ENCODE measurements around the gene FAM3D. TPM values are rescaled to one million over a fixed set of nuclear protein-coding genes. Genes with fewer than 3 reads are reported as not detected.

The FAM3D gene
- total RNA-seq, 1 donor from 2014 or later = 0.11 TPM

GRCh38 chr3:58627570-58627885 lies 39.0 kb downstream of the FAM3D start:
- no peak overlapping the region for H3K4me3 ChIP-seq
- no peak overlapping the region for H3K27ac ChIP-seq

GRCh38 chr3:58626841-58627569 lies 39.6 kb downstream of the FAM3D start:
- peak; percentile 69 for DNase-seq (ENCODE audit: low spot score)
- Histone ChIP-seq H3K4me2 (peak overlapping the region; percentile 58), H2AFZ (replicated peaks) (no peak overlapping the region), H3K9me3 (ENCODE audit: low read depth) (no peaks in the 10 kb centered on the region), H3K27ac (no peak overlapping the region), H3K4me3 (no peak overlapping the region), H3K79me2 (ENCODE audit: low read depth) (no peaks in the 10 kb centered on the region), H3K9ac (no peak overlapping the region), H3K27me3 (no peaks in the 10 kb centered on the region), H3F3A (ENCODE audit: low read depth) (no peaks in the 10 kb centered on the region), H3K4me1 (peaks cover 32% of the 10 kb centered on the region), H4K20me1 (ENCODE audit: low read depth) (no peaks in the 10 kb centered on the region), H3K36me3 (no peaks in the 10 kb centered on the region)
- Mint-ChIP-seq H3K4me3 (no peak overlapping the region), H3K27me3 (ENCODE audit: insufficient read depth, low read depth) (peaks cover 4% of the 10 kb centered on the region), H3K9me3 (no peaks in the 10 kb centered on the region), H3K4me1 (peaks cover 44% of the 10 kb centered on the region), H3K27ac (no peak overlapping the region), H3K36me3 (no peaks in the 10 kb centered on the region)
- no peak for TF ChIP-seq EZH2 (IDR thresholded peaks at IDR 0.05)
- TF ChIP-seq, protein P1, sequence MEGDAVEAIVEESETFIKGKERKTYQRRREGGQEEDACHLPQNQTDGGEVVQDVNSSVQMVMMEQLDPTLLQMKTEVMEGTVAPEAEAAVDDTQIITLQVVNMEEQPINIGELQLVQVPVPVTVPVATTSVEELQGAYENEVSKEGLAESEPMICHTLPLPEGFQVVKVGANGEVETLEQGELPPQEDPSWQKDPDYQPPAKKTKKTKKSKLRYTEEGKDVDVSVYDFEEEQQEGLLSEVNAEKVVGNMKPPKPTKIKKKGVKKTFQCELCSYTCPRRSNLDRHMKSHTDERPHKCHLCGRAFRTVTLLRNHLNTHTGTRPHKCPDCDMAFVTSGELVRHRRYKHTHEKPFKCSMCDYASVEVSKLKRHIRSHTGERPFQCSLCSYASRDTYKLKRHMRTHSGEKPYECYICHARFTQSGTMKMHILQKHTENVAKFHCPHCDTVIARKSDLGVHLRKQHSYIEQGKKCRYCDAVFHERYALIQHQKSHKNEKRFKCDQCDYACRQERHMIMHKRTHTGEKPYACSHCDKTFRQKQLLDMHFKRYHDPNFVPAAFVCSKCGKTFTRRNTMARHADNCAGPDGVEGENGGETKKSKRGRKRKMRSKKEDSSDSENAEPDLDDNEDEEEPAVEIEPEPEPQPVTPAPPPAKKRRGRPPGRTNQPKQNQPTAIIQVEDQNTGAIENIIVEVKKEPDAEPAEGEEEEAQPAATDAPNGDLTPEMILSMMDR (IDR thresholded peaks at IDR 0.05) = no peak
- TF ChIP-seq EZH2phosphoT487 (IDR thresholded peaks at IDR 0.05) = no peak

More at GRCh38 chr3:58627570-58627885, 39.0 kb downstream of the FAM3D start:
- Histone ChIP-seq H3K4me1 (peaks cover 30% of the 10 kb centered on the region), H3K79me2 (ENCODE audit: low read depth) (no peaks in the 10 kb centered on the region), H3K4me2 (no peak overlapping the region), H2AFZ (replicated peaks) (no peak overlapping the region), H3K9ac (no peak overlapping the region), H3F3A (ENCODE audit: low read depth) (no peaks in the 10 kb centered on the region), H4K20me1 (ENCODE audit: low read depth) (no peaks in the 10 kb centered on the region), H3K27me3 (peaks cover under 1% of the 10 kb centered on the region), H3K9me3 (ENCODE audit: low read depth) (no peaks in the 10 kb centered on the region), H3K36me3 (no peaks in the 10 kb centered on the region)
- no peak for TF ChIP-seq EZH2 (IDR thresholded peaks at IDR 0.05)
- TF ChIP-seq, protein P1 (IDR thresholded peaks at IDR 0.05) = no peak
- no peak for TF ChIP-seq EZH2phosphoT487 (IDR thresholded peaks at IDR 0.05)
- peaks cover 40% of the 10 kb centered on the region for H3K4me1 Mint-ChIP-seq
- no peak for DNase-seq (ENCODE audit: low spot score)
- no peaks in the 10 kb centered on the region for H3K36me3 Mint-ChIP-seq
- H3K27ac Mint-ChIP-seq = no peak overlapping the region
- no peaks in the 10 kb centered on the region for H3K9me3 Mint-ChIP-seq
- no peak overlapping the region for H3K4me3 Mint-ChIP-seq
- H3K27me3 Mint-ChIP-seq (ENCODE audit: insufficient read depth, low read depth) = peaks cover 4% of the 10 kb centered on the region

DNA sequence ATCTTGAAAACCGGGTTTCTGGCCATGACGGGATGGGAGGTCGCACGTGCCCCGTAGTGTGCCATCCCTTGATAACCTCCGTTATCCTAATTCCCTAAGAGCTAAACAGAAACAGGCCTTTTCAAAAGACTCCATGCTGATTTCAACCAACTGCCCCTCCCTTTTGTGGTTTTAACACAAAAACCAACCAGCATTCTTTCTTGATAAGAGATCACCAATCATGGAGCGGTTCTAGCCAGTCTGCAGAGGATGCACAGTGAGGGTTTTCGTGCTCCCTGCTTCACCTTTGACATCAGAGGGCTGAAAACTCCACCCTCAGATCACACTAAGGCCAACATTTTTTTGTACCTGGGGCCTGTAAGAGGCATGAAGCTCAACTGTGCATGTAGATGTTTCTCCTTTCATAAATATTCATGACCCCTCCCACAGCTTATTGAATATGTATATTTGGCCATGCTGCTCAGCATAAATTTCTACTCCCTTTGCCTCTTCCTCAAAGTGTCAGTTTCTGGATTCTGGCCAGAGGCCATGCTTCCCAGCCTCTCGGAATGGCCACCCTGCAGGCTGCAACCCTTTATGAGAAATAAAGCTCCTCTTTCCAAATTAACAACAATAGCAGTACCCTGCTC lies 41.3 kb downstream of the FAM3D start:
- TF ChIP-seq EZH2 (IDR thresholded peaks at IDR 0.05) (no peak), EZH2phosphoT487 (IDR thresholded peaks at IDR 0.05) (no peak)
- TF ChIP-seq, protein P1 (IDR thresholded peaks at IDR 0.05) = no peak
- peaks cover 52% of the 10 kb centered on the region for H3K4me1 Mint-ChIP-seq
- Histone ChIP-seq H3K9me3 (ENCODE audit: low read depth) (no peaks in the 10 kb centered on the region), H3K4me1 (peaks cover 35% of the 10 kb centered on the region), H4K20me1 (ENCODE audit: low read depth) (no peaks in the 10 kb centered on the region), H3K4me2 (no peak overlapping the region), H3K27me3 (no peaks in the 10 kb centered on the region), H3K4me3 (no peak overlapping the region), H3F3A (ENCODE audit: low read depth) (no peaks in the 10 kb centered on the region), H3K36me3 (no peaks in the 10 kb centered on the region), H3K79me2 (ENCODE audit: low read depth) (no peaks in the 10 kb centered on the region), H3K27ac (no peak overlapping the region), H2AFZ (replicated peaks) (no peak overlapping the region), H3K9ac (no peak overlapping the region)
- no peaks in the 10 kb centered on the region for H3K36me3 Mint-ChIP-seq
- peaks cover 4% of the 10 kb centered on the region for H3K27me3 Mint-ChIP-seq (ENCODE audit: insufficient read depth, low read depth)
- DNase-seq (ENCODE audit: low spot score) = no peak
- H3K9me3 Mint-ChIP-seq = no peaks in the 10 kb centered on the region
- peak overlapping the region; percentile 65 for H3K27ac Mint-ChIP-seq
- peak overlapping the region; percentile 36 for H3K4me3 Mint-ChIP-seq
